ENCODE measurements around the gene PRAMEF12. TPM values are rescaled to one million over a fixed set of nuclear protein-coding genes. Genes with fewer than 3 reads are reported as not detected.

Gene PRAMEF12
- total and polyA plus RNA-seq, 8 donors: not detected

DNA sequence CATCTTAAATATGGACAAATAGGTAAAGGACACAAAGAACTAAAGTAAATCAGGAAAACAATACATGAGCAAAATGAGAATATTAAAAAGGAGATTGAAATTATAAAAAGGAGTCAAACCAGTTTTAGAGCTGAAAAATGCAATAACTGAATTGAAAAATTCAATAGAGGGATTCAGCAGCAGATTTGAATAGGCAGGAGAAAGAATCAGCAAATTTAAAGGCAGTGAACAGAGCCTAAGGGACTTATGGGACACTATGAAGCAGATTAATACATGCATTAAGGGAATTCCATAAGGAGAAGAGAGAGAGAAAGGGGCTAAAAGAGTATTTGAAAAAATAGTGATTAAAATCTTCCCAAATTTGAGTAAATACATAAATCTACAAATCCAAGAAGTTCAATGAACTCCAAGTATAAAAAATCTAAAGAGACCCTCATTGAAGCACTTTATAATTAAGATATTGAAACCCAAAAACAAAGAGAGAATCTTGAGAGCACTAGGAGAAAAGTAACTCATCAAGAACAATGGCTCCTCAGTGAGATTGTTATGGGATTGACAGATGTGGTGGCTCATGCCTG is 24.7 kb upstream of the PRAMEF12 start:
- peaks cover 0 to 4% (median 0%) of the 10 kb centered on the region in 4 donors for H3K27me3 ChIP-seq
- FAIRE-seq (no peak), DNase-seq (no peak), ATAC-seq (no peak)
- H3K27ac ChIP-seq: no peak overlapping the region
- no peak overlapping the region for H3K4me3 ChIP-seq
- no peaks in the 10 kb centered on the region for H3K36me3 ChIP-seq
- no peaks in the 10 kb centered on the region for H3K4me1 ChIP-seq
- peaks cover 0 to 4% (median 0%) of the 10 kb centered on the region in 4 donors for H3K9me3 ChIP-seq
- TF ChIP-seq, protein P1, sequence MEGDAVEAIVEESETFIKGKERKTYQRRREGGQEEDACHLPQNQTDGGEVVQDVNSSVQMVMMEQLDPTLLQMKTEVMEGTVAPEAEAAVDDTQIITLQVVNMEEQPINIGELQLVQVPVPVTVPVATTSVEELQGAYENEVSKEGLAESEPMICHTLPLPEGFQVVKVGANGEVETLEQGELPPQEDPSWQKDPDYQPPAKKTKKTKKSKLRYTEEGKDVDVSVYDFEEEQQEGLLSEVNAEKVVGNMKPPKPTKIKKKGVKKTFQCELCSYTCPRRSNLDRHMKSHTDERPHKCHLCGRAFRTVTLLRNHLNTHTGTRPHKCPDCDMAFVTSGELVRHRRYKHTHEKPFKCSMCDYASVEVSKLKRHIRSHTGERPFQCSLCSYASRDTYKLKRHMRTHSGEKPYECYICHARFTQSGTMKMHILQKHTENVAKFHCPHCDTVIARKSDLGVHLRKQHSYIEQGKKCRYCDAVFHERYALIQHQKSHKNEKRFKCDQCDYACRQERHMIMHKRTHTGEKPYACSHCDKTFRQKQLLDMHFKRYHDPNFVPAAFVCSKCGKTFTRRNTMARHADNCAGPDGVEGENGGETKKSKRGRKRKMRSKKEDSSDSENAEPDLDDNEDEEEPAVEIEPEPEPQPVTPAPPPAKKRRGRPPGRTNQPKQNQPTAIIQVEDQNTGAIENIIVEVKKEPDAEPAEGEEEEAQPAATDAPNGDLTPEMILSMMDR (IDR thresholded peaks at IDR 0.05): no peak
- intact Hi-C loops (cut with DNase I): no loop called here

DNA sequence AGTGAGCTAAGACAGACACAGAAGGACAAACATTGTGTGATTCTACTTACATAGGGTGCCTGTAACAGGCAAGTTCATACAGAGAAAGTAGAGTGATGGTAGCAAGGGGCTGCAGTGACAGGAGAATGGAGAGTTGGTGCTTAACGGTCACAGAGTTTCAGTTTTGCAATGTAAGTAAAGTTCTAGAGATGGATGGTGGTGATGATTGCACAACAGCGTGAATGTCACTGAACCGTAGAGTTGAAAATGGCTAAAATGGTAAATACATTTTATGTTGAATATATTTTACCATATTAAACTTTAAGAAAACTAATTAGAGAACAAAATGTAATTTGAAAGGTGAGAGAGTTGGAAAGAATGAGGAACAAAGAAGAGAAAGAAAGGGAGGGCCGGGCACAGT is 18.8 kb upstream of the PRAMEF12 start:
- DNase-seq (no peak), ATAC-seq (no peak), FAIRE-seq (no peak)
- WGBS, 2 donors: 63 to 77% methylated on average over 4 of the region's 4 CpGs
- H3K9me3 ChIP-seq: no peaks in the 10 kb centered on the region
- TF ChIP-seq, protein P1 (IDR thresholded peaks at IDR 0.05): no peak
- H3K27ac ChIP-seq: no peak overlapping the region
- intact Hi-C loops (cut with DNase I): no loop called here
- H3K27me3 ChIP-seq: peaks cover 0 to 4% (median 0%) of the 10 kb centered on the region in 4 donors
- no peaks in the 10 kb centered on the region for H3K4me1 ChIP-seq
- no peak overlapping the region for H3K4me3 ChIP-seq
- no peaks in the 10 kb centered on the region for H3K36me3 ChIP-seq

DNA sequence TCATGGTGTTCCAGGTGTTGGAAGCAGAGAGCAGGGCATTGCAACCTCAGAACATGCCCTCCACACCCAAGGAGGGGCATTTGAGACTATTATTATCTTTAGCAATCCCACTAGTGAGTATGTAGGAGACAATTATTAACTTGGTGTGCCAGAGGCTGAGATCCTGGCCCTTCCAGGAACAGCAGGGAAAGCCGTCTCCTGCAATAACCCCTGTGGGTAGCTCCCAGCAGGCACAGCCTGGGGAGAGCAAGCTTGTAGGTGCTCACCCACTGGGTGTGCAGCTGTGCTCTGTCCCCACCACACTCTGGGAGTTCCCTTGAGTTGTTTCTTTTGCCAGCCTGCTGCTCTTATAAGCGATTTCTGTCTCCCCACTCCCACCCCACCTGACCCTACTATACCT is 17.3 kb upstream of the PRAMEF12 start:
- ATAC-seq (no peak), FAIRE-seq (no peak), DNase-seq (no peak)
- Histone ChIP-seq H3K4me1 (no peaks in the 10 kb centered on the region), H3K27me3 (peaks cover 0 to 4% (median 0%) of the 10 kb centered on the region in 4 donors), H3K4me3 (no peak overlapping the region), H3K9me3 (no peaks in the 10 kb centered on the region), H3K27ac (no peak overlapping the region), H3K36me3 (no peaks in the 10 kb centered on the region)
- intact Hi-C loops (cut with DNase I): no loop called here
- WGBS, 2 donors: 33 to 49% methylated on average over 2 of the region's 2 CpGs
- TF ChIP-seq, protein P1 (IDR thresholded peaks at IDR 0.05): no peak

DNA sequence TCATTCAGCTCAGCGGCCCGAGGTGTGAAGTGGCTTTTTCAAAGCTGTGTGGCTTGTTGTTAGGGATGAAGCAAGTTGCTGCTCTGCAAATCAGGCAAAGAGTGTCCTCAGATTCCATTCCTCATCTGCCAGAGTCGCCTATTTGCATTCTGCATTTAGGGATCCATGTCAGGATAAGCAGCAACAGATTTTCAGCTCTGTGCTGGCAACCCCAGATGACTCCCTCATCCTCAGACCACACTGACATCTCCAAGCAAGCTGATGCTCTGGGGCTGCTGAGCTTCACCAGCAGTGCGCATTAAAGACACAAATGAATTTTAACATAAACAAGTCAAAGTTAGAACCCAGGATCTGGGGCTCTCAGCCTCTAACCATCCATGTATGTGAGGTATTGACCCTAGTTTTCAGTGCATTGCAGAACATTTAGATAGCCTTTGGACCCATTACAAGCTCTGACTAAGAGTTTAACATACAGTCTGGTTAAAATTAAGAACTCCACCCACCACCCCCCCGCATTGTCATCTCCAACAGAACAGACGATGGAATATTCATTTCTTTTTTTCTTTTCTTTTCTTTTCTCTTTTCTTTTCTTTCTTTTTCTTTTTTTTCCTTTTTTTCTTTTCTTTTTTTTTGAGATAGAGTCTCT is 16.6 kb upstream of the PRAMEF12 start:
- Histone ChIP-seq H3K27ac (no peak overlapping the region), H3K4me1 (no peaks in the 10 kb centered on the region), H3K27me3 (peaks cover 0 to 4% (median 0%) of the 10 kb centered on the region in 4 donors), H3K36me3 (no peaks in the 10 kb centered on the region), H3K9me3 (no peaks in the 10 kb centered on the region), H3K4me3 (no peak overlapping the region)
- intact Hi-C loops (cut with DNase I): no loop called here
- no peak for FAIRE-seq
- no peak for ATAC-seq
- WGBS, 2 donors: 60 to 62% methylated on average over 6 of the region's 6 CpGs
- TF ChIP-seq, protein P1 (IDR thresholded peaks at IDR 0.05): no peak
- no peak for DNase-seq

DNA sequence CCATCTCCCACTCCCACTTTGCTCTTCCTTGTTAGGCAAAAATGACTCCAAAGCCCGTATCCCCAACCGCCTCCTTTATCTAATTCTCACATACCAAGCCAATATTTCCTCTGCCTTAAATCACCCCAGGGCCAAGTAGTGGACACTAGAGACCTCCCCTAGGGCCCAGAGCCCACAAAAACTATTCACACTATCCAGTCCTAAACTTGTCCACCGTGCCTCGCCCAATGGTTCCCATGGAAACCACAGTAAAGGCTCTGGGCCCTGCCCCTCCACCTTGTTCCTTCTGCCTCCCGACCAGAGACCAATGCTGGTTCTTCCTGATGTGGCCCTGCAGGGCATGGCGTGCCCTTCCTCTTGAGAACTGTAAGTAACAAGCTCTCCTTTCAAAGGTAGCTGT is 15.7 kb upstream of the PRAMEF12 start:
- Histone ChIP-seq H3K4me1 (no peaks in the 10 kb centered on the region), H3K36me3 (no peaks in the 10 kb centered on the region), H3K27me3 (peaks cover 0 to 4% (median 0%) of the 10 kb centered on the region in 4 donors), H3K27ac (no peak overlapping the region), H3K9me3 (no peaks in the 10 kb centered on the region), H3K4me3 (no peak overlapping the region)
- FAIRE-seq (no peak), DNase-seq (no peak), ATAC-seq (no peak)
- WGBS, 2 donors: 56 to 70% methylated on average over 6 of the region's 6 CpGs
- intact Hi-C loops (cut with DNase I): no loop called here
- TF ChIP-seq, protein P1 (IDR thresholded peaks at IDR 0.05): no peak

Data from pancreas (tissue), 10 donors.